SU-DHL-6 (cell line): Measurements from ENCODE around the gene DPPA3.
"Not testable (repeated sequence)": the region's sequence is repeated elsewhere in the genome, so short reads cannot be mapped to it uniquely, and the experiment has no call there.

Experiments
- EZH2phosphoT487 ChIP-seq: fragments of 200-600 bp; sonication (generic), shearing (Covaris generic); conservative IDR thresholded peaks from 2 replicates; pipeline ENCODE4 v1.6.1; 2018; ENCODE audit warnings: mild to moderate bottlenecking, antibody characterized with exemption, low read length, moderate library complexity, mixed read lengths
- TF ChIP-seq, protein P1 (sequence below): fragments of 200-600 bp; sonication (generic); IDR thresholded peaks from one replicate; pipeline ENCODE4 v1.5.1; 2017; ENCODE audit warnings: antibody characterized with exemption, mild to moderate bottlenecking, low read length, moderate library complexity; ENCODE audit not compliant: insufficient read depth, poor library complexity, severe bottlenecking

DNA sequence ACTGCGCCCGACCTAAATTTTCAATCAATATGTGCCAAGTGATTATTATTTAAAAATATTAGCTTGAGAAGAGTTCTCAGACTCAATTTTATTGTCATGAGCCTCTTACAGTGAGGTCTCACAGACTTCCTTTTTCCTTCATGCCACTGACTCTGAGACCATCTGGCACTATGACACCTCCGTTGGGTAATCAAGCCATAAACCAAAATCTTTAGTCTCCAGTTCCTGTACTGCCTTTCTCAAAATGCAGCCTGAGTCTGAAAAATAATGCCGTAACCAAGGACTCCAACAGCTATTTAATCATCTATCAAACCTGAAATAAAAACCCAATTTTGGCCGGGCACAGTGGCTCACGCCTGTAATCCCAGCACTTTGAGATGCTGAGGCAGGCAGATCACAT is 35.8 kb upstream of the DPPA3 start:
- TF ChIP-seq, protein P1, sequence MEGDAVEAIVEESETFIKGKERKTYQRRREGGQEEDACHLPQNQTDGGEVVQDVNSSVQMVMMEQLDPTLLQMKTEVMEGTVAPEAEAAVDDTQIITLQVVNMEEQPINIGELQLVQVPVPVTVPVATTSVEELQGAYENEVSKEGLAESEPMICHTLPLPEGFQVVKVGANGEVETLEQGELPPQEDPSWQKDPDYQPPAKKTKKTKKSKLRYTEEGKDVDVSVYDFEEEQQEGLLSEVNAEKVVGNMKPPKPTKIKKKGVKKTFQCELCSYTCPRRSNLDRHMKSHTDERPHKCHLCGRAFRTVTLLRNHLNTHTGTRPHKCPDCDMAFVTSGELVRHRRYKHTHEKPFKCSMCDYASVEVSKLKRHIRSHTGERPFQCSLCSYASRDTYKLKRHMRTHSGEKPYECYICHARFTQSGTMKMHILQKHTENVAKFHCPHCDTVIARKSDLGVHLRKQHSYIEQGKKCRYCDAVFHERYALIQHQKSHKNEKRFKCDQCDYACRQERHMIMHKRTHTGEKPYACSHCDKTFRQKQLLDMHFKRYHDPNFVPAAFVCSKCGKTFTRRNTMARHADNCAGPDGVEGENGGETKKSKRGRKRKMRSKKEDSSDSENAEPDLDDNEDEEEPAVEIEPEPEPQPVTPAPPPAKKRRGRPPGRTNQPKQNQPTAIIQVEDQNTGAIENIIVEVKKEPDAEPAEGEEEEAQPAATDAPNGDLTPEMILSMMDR = not testable (repeated sequence)
- not testable (repeated sequence) for TF ChIP-seq EZH2phosphoT487
